BLaER1 treated with 17β-estradiol and CSF1 and Interleukin-3, amounts not matched to agents 10 nM and 100 nM (cell line): Measurements from ENCODE around the gene FAAP24.
"Not testable (repeated sequence)": the region's sequence is repeated elsewhere in the genome, so short reads cannot be mapped to it uniquely, and the experiment has no call there.

Experiments
- H3K27ac ChIP-seq, 11 experiments: shearing (Covaris generic); formaldehyde crosslinking; 2 replicates each; pipeline ENCODE4 v1.8.1; 2022
- H3K27me3 ChIP-seq, 11 experiments: shearing (Covaris generic); formaldehyde crosslinking; 2 replicates each; pipeline ENCODE4 v1.8.1; 2022
- H3K36me3 ChIP-seq, 11 experiments: shearing (Covaris generic); formaldehyde crosslinking; 2 replicates each; pipeline ENCODE4 v1.8.1; 2022
- H3K4me1 ChIP-seq, 10 experiments: shearing (Covaris generic); formaldehyde crosslinking; 2 replicates each; pipeline ENCODE4 v1.8.1; 2022
- H3K4me2 ChIP-seq, 11 experiments: shearing (Covaris generic); formaldehyde crosslinking; 2 replicates each; pipeline ENCODE4 v1.8.1; 2022
- H3K4me3 ChIP-seq, 10 experiments: shearing (Covaris generic); formaldehyde crosslinking; 2 replicates each; pipeline ENCODE4 v1.8.1; 2022
- H3K9ac ChIP-seq, 11 experiments: shearing (Covaris generic); formaldehyde crosslinking; 2 replicates each; pipeline ENCODE4 v1.8.1; 2022
- H3K9me3 ChIP-seq, 11 experiments: shearing (Covaris generic); formaldehyde crosslinking; replicated peaks in 1 of 11; 2 replicates each; pipeline ENCODE4 v1.8.1; 2022
- H4K20me1 ChIP-seq, 11 experiments: shearing (Covaris generic); formaldehyde crosslinking; 2 replicates each; pipeline ENCODE4 v1.8.1; 2022
- Cebpa-rat ChIP-seq, 11 experiments: shearing (Covaris generic); IDR thresholded peaks; 2 replicates each; pipeline ENCODE4 v1.8.1; 2022

The FAAP24 gene

DNA sequence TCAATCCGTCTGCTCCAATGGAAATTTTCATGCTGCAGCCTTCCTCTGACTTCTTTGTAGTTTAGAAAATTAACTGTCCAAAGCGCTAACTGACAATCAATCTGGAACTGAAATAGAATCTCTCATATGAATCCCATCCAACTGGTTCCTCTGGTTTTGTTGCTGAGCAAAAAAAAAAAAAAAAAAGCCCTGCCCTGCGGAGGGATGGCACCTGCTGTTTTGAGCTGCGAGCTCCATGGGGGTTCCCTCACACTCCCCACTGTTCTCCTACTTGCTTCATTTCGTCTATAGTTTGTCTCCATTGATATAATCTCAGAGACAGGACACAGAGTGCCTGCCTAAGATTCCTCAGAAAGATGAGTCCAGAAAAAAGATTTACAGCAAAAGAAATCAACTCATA lies 33.4 kb downstream of the FAAP24 start:
- Histone ChIP-seq H3K9ac (no peak overlapping the region), H4K20me1 (no peaks in the 10 kb centered on the region), H3K27me3 (no peaks in the 10 kb centered on the region), H3K36me3 (no peaks in the 10 kb centered on the region), H3K27ac (no peak overlapping the region), H3K4me1 (peaks cover 0 to 26% (median 19%) of the 10 kb centered on the region in 10 experiments; a peak in 16 of 20 replicates), H3K9me3 (no peaks in the 10 kb centered on the region), H3K4me3 (no peak overlapping the region), H3K4me2 (no peak overlapping the region)
- no peak for TF ChIP-seq Cebpa-rat (IDR thresholded peaks at IDR 0.05)

DNA sequence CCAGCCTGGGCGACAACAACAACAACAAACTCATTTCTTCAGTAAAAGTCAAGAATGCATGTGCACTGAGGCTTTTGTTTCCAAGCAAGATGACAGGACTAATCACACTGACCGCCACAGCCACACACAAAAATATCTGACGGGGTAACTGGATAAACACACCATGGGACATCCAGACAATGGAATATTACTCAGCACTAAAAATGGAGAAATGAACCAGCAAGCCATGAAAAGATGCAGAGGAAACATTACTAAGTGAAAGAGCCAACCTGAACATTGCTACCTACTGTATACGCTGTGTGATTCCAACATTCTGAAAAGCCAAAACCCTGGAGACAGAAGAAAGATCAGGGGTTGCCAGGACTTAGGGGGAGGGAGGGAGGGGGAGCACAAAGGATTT lies 36.7 kb downstream of the FAAP24 start:
- H4K20me1 ChIP-seq = no peaks in the 10 kb centered on the region
- H3K27me3 ChIP-seq = no peaks in the 10 kb centered on the region
- H3K4me1 ChIP-seq = no peaks in the 10 kb centered on the region
- no peak overlapping the region for H3K9ac ChIP-seq
- H3K4me2 ChIP-seq = no peak overlapping the region
- no peaks in the 10 kb centered on the region for H3K9me3 ChIP-seq
- no peak overlapping the region for H3K27ac ChIP-seq
- H3K4me3 ChIP-seq = no peak overlapping the region
- TF ChIP-seq Cebpa-rat (IDR thresholded peaks at IDR 0.05) = no peak
- H3K36me3 ChIP-seq = no peaks in the 10 kb centered on the region; a peak in 1 of 22 replicates

DNA sequence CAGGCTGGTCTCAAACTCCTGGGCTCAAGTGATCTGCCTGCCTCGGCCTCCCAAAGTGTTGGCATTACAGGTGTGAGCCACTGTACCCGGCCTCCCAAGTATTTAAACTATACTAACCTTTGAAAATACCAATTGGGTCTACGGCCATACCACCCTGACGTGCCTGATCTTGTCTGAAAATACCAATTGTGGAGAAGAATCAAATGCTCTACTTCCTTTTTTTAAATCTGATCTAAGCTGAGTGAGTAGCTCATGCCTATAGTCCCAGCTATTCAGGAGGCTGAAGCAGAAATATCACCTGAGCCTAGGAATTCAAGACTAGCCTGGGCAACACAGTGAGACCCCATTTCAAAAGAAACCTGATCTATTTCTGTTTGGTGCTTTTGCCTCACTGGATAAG lies 38.8 kb downstream of the FAAP24 start:
- H3K9ac ChIP-seq, H3K27me3 ChIP-seq, H3K4me2 ChIP-seq, H3K36me3 ChIP-seq, H3K27ac ChIP-seq, H4K20me1 ChIP-seq, H3K4me1 ChIP-seq, H3K4me3 ChIP-seq, H3K9me3 ChIP-seq: not testable (repeated sequence)

DNA sequence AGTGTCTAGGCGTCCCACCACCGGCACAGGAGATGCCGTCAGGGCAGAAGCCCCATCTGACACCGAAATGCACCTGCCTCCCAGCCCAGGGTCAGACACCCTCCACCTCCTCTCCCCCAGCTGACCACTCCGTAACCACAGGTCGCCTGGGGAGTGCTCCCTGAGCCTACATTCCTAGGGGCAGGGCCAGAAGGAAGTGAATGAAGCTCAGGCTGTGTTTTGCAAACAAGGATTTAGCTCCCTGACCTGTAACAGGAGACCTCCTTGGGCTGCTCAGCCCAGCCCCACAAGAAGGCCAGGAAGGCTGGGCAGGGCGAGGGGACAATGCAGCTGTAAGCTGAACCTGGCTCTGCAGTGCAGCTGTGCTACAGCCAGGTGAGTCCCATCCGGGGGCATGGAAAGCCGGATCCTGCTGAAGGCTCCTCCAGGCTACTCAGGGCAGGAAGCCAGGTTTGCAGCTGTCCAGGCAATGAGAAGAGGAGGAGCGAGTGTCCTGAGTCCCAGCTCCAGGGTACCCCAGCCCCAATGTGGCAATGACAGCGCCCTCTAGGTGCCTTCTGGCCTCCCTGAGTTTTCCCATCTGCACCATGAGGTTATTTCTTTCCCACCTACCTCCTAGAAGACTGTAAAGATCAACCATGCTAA lies 50.6 kb downstream of the FAAP24 start:
- Histone ChIP-seq H3K36me3 (no peaks in the 10 kb centered on the region), H3K4me1 (no peaks in the 10 kb centered on the region), H3K4me3 (no peak overlapping the region), H3K27ac (no peak overlapping the region), H3K27me3 (no peaks in the 10 kb centered on the region), H3K9ac (no peak overlapping the region), H3K4me2 (no peak overlapping the region), H3K9me3 (peaks cover 0 to 5% (median 0%) of the 10 kb centered on the region in 11 experiments; a peak in 4 of 22 replicates), H4K20me1 (no peaks in the 10 kb centered on the region)
- no peak for TF ChIP-seq Cebpa-rat (IDR thresholded peaks at IDR 0.05)

DNA sequence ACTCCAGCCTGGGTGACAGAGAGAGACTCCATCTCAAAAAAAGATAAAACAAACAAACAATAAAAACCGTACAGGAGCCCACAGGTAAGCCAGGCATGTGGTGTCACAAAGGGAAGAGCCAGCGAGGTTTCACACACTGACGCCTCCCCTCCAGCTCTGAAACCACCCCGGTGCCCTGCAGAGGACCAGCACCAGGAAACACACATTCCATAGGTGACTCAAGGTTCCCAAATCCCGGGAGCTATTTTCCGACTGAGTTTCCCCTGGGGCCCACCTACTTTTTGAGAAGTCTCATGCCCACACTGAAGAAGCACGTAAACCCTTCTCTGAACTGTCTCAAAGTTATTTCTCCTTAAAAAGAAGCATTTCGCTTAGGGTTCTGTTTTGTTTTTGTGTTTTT lies 52.4 kb downstream of the FAAP24 start:
- no peaks in the 10 kb centered on the region for H3K36me3 ChIP-seq

DNA sequence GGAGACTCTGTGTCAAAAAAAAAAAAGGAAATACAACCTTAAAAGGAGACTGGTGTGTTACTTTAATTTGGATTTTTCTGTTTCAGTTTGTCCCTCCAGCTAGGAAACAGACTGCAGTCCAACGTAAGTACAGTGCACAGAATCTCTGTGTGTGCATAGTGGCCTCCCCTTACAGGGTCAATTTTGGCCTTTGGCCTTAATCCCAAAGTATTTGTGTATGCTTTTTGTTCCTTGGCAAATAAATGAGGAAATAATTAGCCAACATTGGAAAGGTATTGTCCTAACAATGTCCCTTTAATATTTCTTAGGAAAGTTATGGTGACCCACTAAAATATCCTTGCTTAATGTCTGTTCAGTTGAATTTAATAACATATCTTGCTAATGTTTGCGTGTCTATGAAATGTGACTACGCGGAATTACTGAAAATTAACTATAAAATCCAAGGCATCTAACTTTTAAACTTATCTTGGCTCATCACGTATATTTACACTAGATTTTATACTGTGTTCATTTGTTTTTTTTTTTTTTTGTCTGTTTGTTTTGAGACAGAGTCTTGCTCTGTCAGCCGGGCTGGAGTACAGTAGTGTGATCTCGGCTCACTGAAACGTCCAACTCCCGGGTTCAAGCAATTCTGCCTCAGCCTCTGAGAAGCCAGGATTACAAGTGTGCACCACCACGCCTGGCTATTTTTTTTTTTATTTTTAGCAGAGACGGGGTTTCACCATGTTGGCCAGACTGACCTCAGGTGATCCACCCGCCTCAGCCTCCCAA lies 53.6 kb downstream of the FAAP24 start:
- H3K27me3 ChIP-seq, H3K36me3 ChIP-seq, H4K20me1 ChIP-seq, H3K9ac ChIP-seq, H3K27ac ChIP-seq, H3K4me3 ChIP-seq, H3K4me1 ChIP-seq, H3K4me2 ChIP-seq: not testable (repeated sequence)
- peaks cover 19 to 34% (median 28%) of the 10 kb centered on the region in 11 experiments for H3K9me3 ChIP-seq

More for the DNA sequence above, 52.4 kb downstream of the FAAP24 start:
- H3K27ac ChIP-seq = no peak overlapping the region
- no peak overlapping the region for H3K4me3 ChIP-seq
- TF ChIP-seq Cebpa-rat (IDR thresholded peaks at IDR 0.05) = no peak
- peaks cover 11 to 22% (median 16%) of the 10 kb centered on the region in 11 experiments for H3K9me3 ChIP-seq
- no peak overlapping the region for H3K4me2 ChIP-seq
- no peaks in the 10 kb centered on the region for H3K4me1 ChIP-seq
- no peak overlapping the region for H3K9ac ChIP-seq
- no peaks in the 10 kb centered on the region for H4K20me1 ChIP-seq
- H3K27me3 ChIP-seq = no peaks in the 10 kb centered on the region

DNA sequence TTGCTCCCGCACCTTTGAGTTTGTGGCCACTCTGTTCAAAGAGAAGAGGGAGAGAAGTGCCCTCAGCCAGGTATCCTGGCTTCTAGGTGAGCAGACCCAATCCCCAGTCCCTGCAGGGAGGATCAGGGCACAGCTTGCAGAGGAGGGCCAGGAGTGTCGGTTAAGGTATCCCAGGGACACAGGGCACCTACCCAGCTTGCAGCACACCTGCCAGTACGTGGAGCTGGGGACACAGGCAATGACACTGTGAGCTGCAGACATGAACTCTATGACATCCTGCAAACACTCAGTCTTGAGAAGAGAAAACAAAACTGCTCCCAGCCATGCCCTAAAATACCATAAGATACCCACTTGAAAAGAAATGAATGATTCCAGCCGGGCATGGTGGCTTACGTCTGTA lies 54.6 kb downstream of the FAAP24 start:
- H3K4me3 ChIP-seq, H3K36me3 ChIP-seq, H3K4me1 ChIP-seq, H4K20me1 ChIP-seq, H3K27me3 ChIP-seq, H3K4me2 ChIP-seq, H3K9ac ChIP-seq, H3K27ac ChIP-seq: not testable (repeated sequence)
- H3K9me3 ChIP-seq = peaks cover 19 to 34% (median 29%) of the 10 kb centered on the region in 11 experiments
